Head of caudate nucleus (tissue), 42 donors: ENCODE measurements around the gene GSN.

Source experiments
- DNase-seq, 42 donors: peaks; one replicate each; pipeline versions ENCODE4 v3.0.0 to v3.0.0-alpha.2; 2020 to 2021; ENCODE audit warnings: mixed read lengths in 7 of 42
- intact Hi-C: fragments of 100-400 bp; cut with DNase I; formaldehyde crosslinking; loops from one replicate; pipeline ENCODE4 v1.15.0; 2022

Gene GSN

DNA sequence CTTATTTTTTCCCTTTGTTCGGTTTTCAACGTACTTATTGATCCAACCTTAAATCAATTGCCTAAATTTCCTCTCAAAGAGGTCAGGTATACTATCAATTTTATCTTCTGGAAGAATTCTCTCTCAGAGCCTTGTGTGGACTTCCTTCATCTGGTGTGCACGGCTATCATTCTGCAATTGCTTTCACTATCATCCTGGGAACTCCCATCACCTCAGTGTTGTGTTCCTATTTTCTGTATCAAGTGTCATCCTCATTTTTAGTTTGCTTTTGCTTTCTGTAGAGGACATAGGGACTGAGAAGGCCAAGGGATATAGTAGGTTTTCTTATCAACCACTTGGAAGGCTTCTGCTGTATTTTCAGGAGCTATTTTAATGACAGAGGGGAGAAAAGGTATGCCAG lies 90.8 kb downstream of the GSN start:
- DNase-seq, result no peak
- intact Hi-C loops, result no loop called here

DNA sequence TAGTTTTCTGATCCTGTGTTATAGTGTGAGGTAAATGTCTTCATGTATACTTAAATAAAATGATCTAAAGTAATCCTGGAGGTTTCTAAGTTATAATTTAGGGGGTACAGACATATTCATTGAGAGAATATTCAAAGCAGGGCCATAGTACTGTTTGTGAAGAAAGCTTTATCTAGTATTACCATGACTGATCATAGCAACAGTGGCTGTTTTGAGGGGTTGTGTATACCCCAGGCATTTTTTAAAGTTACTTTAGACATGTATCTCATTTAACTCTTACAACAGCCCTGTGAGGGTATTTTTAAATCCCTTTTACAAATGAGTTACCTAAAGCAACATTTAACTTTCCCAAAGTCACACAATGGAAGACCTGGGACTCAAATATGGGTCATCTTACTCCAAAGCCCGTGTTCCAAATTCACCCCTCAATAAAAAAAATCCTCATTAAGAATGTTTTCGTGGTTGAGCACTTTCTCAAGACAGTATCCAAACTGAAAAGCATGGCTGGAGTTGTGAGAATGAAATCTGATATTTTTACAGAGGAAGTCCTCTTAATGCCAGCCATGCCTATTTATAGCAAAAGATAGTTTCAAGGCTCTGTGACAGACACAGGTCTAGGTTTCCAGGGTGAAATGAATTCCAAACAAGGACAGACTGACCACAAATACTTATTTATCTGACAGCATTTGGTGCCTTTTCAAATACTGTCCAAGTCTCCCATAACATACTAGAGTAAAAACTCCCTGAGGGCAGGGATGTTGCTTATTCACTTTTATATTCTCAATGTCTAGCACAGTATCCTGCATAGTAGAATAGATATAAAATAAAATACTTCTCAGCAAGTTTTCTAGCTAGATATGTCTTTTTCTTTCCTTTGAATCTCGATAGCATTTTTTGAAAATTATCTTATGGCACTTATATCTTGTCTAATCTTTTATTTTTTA lies 91.7 kb downstream of the GSN start:
- DNase-seq, result no peak
- intact Hi-C loops, result no loop called here

DNA sequence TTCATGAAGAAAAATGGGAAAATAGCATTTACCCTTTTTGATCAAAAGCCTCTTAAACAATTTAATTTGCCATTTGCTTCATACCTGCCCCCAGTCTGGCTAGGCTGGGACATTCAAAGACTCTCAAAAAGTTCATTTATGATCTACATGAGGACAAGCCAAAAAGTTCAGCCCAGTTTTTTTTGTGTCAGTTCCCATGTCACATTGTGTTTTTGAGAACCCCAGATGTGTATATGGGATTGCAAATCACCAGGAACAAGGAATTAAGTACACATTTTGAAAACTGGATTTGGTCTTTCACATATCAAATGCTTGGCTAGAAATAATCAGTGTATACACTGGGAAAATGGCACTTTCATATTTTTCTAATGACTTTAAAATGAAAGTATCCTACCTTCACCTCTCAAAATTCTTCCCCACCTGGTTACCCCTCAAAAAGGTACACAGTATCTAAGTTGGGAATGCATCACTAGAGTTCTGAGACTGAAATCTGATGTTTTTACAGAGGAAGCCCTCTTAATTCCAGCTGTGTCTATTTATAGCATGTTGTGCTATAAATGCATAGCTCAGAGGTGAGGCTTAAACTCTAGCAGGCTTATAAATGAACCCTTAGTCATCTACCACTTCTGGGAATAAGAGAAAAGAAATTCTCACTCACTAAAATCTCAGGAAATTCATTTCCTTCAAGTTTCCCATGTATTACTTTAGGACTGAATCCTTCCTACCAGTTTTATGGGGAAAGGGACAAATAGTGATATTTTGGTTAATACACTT lies 92.8 kb downstream of the GSN start:
- intact Hi-C loops, result no loop called here

DNA sequence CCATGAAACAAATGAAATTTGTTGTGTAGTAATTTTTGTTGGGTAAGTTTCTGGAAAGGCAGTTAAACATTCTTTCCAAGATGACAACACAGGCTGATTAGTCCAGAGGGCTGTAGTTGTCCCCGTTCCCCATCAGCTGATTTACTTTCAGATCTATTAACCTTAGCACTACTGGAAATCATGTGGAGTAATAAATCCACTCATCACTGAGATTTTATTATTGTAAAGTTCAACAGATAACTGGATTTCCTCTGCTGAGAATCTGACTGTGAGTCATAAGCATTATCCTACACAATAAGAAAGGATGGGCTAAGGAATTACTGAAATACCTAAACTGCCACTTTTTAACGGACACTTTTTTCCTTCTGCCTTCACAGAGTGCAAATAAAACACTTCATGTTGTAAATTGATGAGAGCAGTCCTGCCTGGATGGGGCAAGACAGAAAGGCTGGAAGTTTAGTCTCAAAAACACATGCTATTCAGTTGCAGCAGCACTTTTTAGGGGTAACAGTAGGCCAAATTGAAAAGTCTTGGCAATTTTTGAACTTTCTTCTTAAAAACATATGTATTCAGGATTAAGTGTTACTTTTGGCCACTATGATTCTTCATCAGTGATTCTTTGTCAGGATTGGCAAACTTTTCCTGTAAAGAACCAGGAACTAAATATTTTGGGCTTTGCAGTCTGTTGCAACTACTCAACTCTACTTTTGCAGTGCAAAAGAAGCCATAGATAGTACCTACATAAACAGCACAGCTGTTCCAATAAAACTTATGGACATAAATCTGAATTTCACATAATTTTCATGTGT lies 95.1 kb downstream of the GSN start:
- intact Hi-C loops, result no loop called here
- no peak for DNase-seq

More for the DNA sequence above, 92.8 kb downstream of the GSN start:
- DNase-seq, result no peak

DNA sequence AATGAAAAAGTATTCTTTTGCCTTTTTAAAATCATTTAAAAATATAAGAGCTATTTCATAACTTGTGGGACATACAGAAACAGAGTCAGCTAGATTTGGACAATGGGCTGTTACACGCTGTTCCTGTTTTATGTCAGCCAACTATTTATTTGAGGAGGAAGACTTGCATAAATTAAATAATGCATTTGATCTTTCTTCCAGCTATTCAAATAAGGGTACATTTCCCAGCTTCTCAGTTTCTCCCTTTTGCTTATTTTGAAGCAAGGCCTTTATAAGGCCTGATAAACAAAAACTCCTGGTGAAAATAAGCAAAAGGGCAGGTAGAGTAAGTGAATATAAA lies 95.6 kb downstream of the GSN start:
- DNase-seq, result no peak
- intact Hi-C loops, result no loop called here

DNA sequence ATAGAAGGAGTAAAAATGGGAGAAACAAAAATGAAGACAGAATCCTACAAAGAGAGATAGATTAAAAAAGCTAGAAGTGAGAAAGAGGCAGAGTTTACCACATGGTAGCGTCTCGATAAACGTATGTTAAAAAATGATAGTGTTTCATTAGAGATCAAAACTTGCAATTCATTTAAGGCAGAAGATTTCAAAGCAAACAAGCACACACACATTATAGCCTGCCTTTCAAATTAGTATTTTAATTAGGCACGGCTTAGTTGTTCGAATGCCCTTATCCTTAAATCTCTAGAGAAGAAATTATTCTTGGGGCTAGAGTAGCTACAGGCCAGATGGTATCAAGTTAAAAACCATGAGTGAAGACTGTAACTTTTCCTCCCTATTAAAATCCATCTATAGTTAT lies 96.1 kb downstream of the GSN start:
- no peak for DNase-seq
- intact Hi-C loops, result no loop called here

DNA sequence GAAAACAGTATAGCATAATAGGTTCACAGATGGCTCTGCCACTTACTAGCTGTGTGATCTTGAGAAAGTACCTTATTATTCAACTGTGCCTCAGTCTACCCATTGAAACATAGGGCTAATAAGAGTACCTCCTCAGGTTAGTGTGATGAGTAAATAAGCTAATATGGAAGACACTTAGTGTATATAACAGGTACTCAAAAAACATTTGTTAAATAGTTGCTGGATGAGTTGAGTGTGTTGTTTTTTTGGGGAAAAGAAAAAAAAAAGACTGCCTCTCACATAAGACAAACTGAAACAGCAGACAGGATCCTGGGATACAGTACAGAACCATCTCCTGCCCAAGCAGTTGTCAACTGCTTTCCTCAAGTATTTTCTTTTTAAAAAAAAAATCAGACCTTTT lies 96.9 kb downstream of the GSN start:
- intact Hi-C loops, result no loop called here
- DNase-seq, result no peak

DNA sequence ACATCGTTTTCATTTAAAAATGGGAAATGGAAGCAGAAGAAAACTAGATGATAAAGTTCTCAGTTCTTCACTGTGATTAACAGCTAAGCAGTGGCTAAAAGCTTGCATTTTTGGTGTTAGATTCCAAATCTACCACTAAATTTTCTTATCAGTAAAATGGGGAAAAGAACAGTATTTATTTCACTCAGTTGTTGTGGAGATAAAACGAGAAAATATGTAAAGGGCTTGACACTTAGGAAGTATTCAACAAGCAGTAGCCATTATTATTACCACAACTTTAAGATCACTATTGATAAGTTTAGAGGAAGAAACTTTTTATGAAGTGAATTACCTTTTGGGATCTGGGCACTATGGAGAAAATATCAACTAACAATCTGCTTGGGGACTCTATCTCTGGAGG lies 97.6 kb downstream of the GSN start:
- intact Hi-C loops, result no loop called here
- no peak for DNase-seq

DNA sequence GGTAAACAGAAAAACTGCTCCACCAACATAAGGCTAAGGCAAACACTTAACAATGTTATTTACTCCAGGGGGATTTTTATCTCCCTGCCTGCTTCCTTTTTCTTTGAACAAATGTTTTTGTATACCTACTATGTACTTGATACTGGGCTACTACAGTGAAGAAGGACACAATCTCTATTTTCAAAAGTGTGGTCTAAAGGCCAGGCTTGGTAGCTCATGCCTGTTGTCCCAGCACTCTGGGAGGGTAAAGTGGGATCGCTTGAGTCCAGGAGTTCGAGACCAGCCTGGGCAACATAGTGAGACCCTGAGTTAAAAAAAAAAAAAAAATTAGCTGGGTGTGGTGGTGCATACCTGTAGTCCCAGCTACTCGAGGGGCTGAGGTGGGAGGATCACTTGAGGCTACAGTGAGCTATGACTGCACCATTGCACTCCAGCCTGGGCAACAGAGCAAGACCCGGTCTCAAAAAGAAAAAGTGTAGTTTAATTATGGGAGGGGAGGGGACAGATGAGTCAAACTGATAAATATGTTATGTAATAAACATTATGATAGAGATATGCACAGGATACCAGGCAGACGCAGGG lies 98.7 kb downstream of the GSN start:
- intact Hi-C loops, result no loop called here
- no peak for DNase-seq

DNA sequence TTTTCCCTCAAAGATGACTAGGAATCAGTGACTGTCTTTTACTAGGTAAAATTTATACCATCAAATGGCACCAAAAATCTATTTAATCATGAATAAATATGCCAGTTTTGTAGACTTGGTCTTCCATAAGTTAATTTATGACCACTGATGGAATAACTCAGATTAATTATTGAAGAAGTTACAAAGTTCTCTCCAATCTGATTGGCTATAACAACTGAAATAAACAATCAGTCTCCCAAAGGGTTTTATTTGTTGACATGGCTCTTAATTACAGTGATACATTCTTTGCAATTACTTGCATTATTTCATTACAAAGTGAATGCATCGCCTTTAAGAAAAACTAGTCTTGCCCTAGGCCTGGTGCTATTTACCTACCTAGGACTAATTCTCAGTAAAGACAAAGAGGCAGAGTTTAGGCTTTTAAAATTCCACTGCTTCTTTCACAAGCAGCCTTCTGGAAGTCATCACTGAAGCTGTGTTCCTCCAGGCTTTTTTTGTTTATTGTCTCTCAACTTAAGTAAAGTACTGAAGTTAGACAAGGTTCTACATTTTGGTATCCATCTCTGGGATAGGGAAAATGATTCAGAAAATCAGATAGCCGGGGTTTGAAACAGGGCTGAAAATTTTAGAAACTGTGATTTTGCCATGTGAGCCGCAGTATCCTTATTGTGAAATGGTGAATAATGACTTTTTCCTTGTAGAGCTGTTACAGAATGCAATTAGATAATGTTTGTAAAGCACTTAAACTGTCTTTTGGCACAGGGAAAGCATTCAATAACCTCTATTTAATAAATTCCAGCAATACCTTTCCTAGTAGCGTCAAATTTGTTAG lies 99.6 kb downstream of the GSN start:
- intact Hi-C loops, result no loop called here
- no peak for DNase-seq

DNA sequence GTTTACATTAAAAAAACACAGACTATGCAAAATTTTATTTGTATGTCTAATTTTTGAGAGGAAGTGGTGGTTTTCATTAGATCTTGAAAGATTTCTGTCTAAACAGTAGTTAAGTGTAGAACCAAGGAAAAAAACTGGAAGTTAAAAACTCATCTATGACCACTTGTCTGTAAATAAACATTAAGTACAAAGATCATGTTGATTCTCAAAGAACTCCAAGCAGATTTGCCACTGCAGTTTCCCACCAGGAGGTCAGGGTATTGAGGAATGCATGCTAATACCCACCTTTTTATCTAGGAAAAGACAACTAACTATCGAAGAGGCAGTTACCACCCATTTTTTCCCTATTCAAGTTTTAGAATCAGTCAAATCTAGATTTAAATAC lies 100.2 kb downstream of the GSN start:
- no peak for DNase-seq
- intact Hi-C loops, result no loop called here

DNA sequence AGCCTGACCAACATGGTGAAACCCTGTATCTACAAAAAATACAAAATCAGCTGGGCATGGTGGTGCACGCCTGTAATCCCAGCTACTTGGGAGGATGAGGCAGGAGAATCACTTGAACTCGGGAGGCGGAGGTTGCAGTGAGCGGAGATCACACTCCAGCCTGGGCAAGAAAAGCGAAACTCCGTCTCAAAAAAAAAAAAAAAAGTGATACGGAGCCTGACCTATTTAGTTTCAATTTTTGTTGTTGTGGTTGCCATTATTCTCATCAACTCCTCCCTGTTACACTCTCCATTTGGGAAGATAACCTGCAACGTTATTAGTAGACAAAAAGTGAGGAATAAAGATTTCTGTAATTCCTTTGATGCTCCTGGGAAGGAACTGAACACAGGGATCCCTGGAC lies 100.8 kb downstream of the GSN start:
- intact Hi-C loops, result no loop called here
- no peak for DNase-seq

DNA sequence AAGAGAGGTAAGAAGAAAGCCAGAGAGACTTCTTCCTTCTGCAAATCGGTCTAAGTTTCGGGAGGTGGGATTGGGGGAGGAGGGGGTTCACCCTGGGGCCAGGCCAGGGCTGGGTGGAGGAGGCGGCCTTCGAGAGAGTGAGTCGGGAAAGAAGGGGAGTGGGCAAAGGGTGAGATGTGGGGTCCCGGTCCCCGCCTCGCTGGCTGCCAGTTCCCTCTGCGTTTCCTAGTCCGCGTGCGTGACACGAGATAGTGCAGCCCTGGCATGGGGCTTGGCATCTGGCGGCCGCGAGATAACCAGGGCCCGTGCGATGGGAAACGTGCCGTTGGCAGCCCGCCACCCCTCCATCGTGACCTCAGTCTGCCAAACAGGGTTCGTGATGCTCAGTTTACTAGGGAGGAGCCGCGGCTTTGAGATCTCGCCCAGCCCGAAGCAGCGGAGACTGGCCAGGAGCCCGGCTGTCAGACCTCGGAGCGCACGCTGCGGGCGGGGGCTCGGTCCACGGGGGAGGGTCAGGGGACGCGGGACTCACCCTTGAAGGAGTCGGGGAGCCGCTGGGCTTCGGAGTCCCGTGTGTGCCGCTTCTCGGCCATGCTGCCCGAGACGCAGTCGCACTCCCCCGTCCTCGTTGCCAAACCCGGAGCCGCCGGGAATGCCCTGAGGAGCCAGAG lies 101.8 kb downstream of the GSN start, which contains the start of gene STOM:
Gene STOM, minus strand, starts transcription at position 656 of the 671 bp plus-strand sequence. Its CDS starts 63 bp downstream, at position 593.
- intact Hi-C loops, result loop anchor here (5.0 to 10.0 kb wide), 2 partner anchors 47 to 155 kb away; no protein-coding TSS in a partner anchor

DNA sequence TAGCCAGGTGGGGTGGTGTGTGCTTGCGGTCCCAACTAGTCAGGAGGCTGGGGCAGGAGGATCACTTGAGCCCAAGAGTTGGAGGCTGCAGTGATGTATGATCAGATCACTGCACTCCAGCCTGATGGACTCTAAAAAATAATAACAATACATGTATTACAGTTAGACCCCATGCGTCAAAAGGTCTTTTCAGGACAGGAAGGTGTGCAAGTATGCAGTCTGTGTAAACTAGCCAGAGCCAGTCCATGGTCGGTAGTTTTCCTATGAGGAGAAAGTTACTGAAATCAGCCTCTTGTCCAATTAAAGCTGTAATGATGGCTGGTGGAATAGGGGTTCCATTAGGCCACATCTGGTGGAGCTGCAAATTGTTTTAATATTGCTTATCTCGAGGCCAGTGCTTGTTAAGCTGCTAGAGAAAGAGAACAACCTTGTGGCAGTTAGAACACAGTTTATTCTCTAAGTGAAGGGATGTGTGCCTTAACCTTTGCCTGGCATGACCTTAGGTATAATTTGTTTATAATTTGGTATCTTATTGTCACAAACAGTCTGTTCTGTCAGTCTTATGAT lies 103.6 kb downstream of the GSN start:
- intact Hi-C loops, result loop anchor here (5.0 to 10.0 kb wide), 2 partner anchors 49 to 157 kb away; no protein-coding TSS in a partner anchor
- no peak for DNase-seq

More for the DNA sequence above, 101.8 kb downstream of the GSN start, which contains the start of gene STOM:
- peak in 14 of 42 donors; percentile 40 to 77 (median 60) for DNase-seq

DNA sequence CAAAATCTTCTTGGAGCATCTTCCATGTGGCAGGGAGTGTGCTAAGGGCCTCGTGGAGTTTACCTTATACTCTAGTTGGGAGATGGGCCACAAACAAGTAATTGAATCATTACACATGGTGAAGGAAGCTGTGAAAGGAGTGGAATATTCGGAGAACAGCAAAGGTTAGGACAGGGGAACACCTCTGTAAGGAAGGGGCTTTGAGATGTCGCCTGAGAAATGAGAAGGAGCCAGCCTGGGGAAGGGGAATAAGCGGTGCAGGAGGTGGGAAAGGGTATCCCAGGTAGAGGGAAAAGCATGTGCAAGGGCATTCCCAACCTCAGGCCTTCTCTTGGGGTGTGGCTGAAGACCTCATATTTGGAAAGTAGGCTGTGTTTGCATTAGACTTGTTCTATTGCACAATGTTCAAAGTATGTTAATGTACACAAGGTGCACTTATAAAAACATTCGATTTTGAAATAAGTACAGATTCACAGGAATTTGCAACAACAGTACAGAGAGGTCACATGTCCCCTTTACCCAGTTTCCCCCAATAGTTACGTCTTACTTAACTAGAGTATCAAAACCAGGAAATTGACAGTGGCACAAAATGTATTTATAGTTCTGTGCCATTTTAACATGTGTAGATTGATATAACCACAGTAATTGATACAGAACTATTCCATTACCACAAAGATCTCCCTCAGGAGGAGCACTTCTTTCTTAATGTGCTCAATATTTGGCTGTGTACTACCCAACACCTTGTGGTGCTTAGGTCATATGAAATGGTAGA lies 104.5 kb downstream of the GSN start:
- intact Hi-C loops, result loop anchor here (5.0 to 10.0 kb wide), 2 partner anchors 50 to 158 kb away; no protein-coding TSS in a partner anchor
- DNase-seq, result no peak

DNA sequence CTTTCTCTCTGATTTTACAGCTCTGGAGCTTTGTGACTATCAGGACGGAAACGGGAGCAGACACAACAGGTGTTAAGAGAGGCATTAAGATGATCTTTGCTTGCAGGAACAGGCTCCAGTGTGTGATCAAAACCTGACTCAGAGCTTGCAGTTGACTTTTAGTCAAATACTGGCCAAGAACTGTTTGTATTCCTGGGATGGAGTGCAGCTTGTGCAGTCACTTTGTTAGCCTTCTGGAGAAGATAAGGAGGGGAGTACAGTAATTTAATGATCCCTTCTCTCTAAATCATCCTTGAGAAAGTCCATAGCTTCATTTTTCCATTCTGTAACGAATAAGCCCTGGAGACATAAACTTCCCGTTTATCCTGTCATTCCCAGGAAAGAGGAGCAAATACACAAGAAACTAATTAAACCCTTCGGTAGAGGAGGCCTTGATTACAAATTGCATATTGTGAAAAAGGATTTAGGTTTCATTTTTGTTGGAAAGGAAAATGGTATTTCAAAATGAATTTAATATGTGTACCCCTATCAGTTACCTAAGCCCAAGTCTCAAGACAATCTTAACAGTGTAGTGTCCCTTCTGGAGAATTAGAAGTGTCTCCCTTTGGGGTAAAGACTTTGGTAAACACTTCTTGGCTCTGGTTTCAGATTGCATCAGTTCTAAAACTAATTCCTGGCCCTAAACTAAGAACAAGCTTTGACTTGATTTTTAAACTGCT lies 105.2 kb downstream of the GSN start:
- intact Hi-C loops, result loop anchor here (5.0 to 10.0 kb wide), 2 partner anchors 51 to 158 kb away; no protein-coding TSS in a partner anchor
- no peak for DNase-seq
